ENCODE measurements around the gene VAMP7. TPM values are rescaled to one million over a fixed set of nuclear protein-coding genes. Genes with fewer than 3 reads are reported as not detected.

VAMP7 gene
- total RNA-seq, 1 experiment from 2014 or later = 19.9 TPM

GRCh38 chrX:155962906-155963305 lies 81.8 kb downstream of the VAMP7 start:
- Histone ChIP-seq H2BK20ac (ENCODE audit: low read depth, low read length, poor library complexity, severe bottlenecking) (no peak overlapping the region), H3K4me1 (ENCODE audit: insufficient read depth, low read length) (no peaks in the 10 kb centered on the region; the same call in 1 of the 2 replicates), H3K9me3 (ENCODE audit: control insufficient read depth, low read depth, low read length) (peaks cover 17% of the 10 kb centered on the region), H3K27me3 (ENCODE audit: insufficient read depth, low read length) (no peaks in the 10 kb centered on the region), H3K4ac (ENCODE audit: low read depth, low read length) (no peak overlapping the region), H3K79me1 (ENCODE audit: insufficient read depth, low read depth, low read length, poor library complexity, severe bottlenecking) (no peaks in the 10 kb centered on the region), H3K14ac (ENCODE audit: insufficient read depth, low read length) (no peak overlapping the region), H3K4me2 (ENCODE audit: insufficient read depth, insufficient read length, low read length) (no peak overlapping the region), H2BK12ac (ENCODE audit: insufficient read length, low read depth, low read length) (no peak overlapping the region), H4K20me1 (ENCODE audit: control insufficient read depth, insufficient read depth, insufficient read length) (no peaks in the 10 kb centered on the region), H4K5ac (ENCODE audit: insufficient read length, low read depth, low read length) (no peak overlapping the region), H3K56ac (ENCODE audit: insufficient read length, low read depth, low read length) (no peak overlapping the region), H3K27ac (ENCODE audit: insufficient read length, low read depth, low read length) (no peak overlapping the region), H3T11ph (ENCODE audit: low read length) (no peak overlapping the region), H2AK5ac (ENCODE audit: insufficient read length, low read length) (no peak overlapping the region), H2BK15ac (ENCODE audit: low read depth, low read length) (no peak overlapping the region), H3K23ac (ENCODE audit: insufficient read length, low read depth, low read length) (no peak overlapping the region), H3K23me2 (ENCODE audit: insufficient read length, low read depth, low read length, poor library complexity, severe bottlenecking) (no peaks in the 10 kb centered on the region), H3K9ac (ENCODE audit: extremely low read depth, insufficient read length, low read length) (no peak overlapping the region), H2AFZ (ENCODE audit: low read length) (no peak overlapping the region), H2BK5ac (ENCODE audit: insufficient read length, low read length) (no peak overlapping the region), H4K91ac (ENCODE audit: insufficient read length, low read depth, low read length) (no peak overlapping the region), H2BK120ac (ENCODE audit: low read depth, low read length, poor library complexity, severe bottlenecking) (no peak overlapping the region), H3K79me2 (ENCODE audit: insufficient read depth, low read length) (no peaks in the 10 kb centered on the region), H3K18ac (ENCODE audit: insufficient read length, low read depth, low read length) (no peak overlapping the region), H4K8ac (replicated peaks; ENCODE audit: insufficient read length, low read depth, low read length) (no peak overlapping the region)
- Mint-ChIP-seq H3K4me3 (no peak overlapping the region), H3K9me3 (peaks cover 56 to 66% of the 10 kb centered on the region in 2 experiments), H3K27me3 (ENCODE audit: low read depth) (no peaks in the 10 kb centered on the region; the same call in 1 of the 2 replicates), H3K36me3 (ENCODE audit: insufficient read depth in 1 of 3, low read depth in 3 of 3) (peaks cover 0 to 12% (median 10%) of the 10 kb centered on the region in 3 experiments; a peak in 6 of 7 replicates), H3K27ac (no peak overlapping the region), H3K4me1 (peaks cover 10 to 17% of the 10 kb centered on the region in 2 experiments)
- no CpG with 5 or more reads among the region's 1 CpG for WGBS (ENCODE audit: extremely low coverage, insufficient read length, low lambda C conversion rate)
- DNase-seq = no peak
- no peak for TF ChIP-seq CTCF (conservative IDR thresholded peaks at IDR 0.05)

Measured in H9 (cell line).